ENCODE results near the gene MAGEA6.

MAGEA6 gene

GRCh38 chrX:152733261-152733975, 36.1 kb downstream of the MAGEA6 start, which contains the start of the genes CSAG1 and MAGEA12:
TSS of gene CSAG1 (minus strand) at chrX:152733721. CDS start at chrX:152732460, 1,261 bp downstream.
TSS of gene MAGEA12 (plus strand) at chrX:152733757. CDS start at chrX:152736162, 2,405 bp downstream.
- DNase-seq: no peak

GRCh38 chrX:152725409-152725808, 44.1 kb downstream of the MAGEA6 start:
- no peak for DNase-seq
